Endothelial cell of umbilical vein (primary cell): ENCODE measurements around the gene PM20D1.

Source experiments
- CTCF ChIP-seq, 2 donors: IDR thresholded peaks; 1 replicate in 1 of 2; 2 replicates in 1 of 2; pipeline ENCODE4 v1.5.1; 2011; ENCODE audit warnings: low read length in 2 of 2, mild to moderate bottlenecking in 2 of 2, moderate library complexity in 2 of 2, control low read depth in 1 of 2, inconsistent platforms in 1 of 2, low read depth in 1 of 2; ENCODE audit not compliant: insufficient read depth in 1 of 2; ENCODE audit errors: extremely low read depth in 1 of 2
- GATA2 ChIP-seq: IDR thresholded peaks from 2 replicates; pipeline ENCODE4 v1.7.0; 2011; ENCODE audit warnings: low read depth, mild to moderate bottlenecking, moderate library complexity, mixed read lengths, low read length; ENCODE audit not compliant: insufficient read length, insufficient read depth
- POLR2A ChIP-seq: IDR thresholded peaks from 2 replicates; pipeline ENCODE4 v1.6.1; 2012; ENCODE audit warnings: low read depth, mild to moderate bottlenecking, control low read depth, low read length
- POLR2AphosphoS5 ChIP-seq: IDR thresholded peaks from 2 replicates; pipeline ENCODE4 v1.6.1; 2012; ENCODE audit warnings: low read depth, mild to moderate bottlenecking, control low read depth, low read length, moderate library complexity; ENCODE audit not compliant: insufficient read depth
- TF ChIP-seq, protein P1 (sequence below): IDR thresholded peaks from 2 replicates; pipeline ENCODE4 v1.6.1; 2011; ENCODE audit not compliant: insufficient read depth, insufficient read length

GRCh38 chr1:205843036-205843859, 6.7 kb downstream of the PM20D1 start:
- TF ChIP-seq CTCF (IDR thresholded peaks at IDR 0.05; ENCODE audit: extremely low read depth in 1 of 2, insufficient read depth in 1 of 2, low read depth in 1 of 2, low read length in 2 of 2) (no peak), POLR2A (no peak), GATA2 (no peak), POLR2AphosphoS5 (no peak)
- TF ChIP-seq, protein P1, sequence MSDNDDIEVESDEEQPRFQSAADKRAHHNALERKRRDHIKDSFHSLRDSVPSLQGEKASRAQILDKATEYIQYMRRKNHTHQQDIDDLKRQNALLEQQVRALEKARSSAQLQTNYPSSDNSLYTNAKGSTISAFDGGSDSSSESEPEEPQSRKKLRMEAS, result no peak
